ENCODE measurements around the gene CADM4.

CADM4 gene

DNA sequence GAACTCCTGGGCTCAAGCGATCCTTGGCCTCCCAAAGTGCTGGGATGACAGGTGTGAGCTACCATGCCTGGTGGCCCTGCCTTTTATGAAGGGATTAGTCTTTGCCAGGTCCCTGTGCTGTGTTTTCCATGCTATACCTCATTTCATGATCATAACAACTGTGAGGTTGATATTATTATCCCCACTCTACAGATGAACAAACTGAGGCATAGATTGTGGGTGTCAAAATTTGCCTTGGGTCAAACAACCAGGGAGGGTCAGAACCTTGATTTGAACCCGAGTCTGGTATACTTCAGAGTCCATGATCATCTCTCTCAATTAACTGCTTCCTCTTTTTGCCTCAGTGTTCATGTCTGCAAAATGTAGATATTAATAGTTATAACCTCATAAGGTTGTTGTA, 57.2 kb downstream of the CADM4 start:
- DNase-seq (ENCODE audit: low read depth): no peak

DNA sequence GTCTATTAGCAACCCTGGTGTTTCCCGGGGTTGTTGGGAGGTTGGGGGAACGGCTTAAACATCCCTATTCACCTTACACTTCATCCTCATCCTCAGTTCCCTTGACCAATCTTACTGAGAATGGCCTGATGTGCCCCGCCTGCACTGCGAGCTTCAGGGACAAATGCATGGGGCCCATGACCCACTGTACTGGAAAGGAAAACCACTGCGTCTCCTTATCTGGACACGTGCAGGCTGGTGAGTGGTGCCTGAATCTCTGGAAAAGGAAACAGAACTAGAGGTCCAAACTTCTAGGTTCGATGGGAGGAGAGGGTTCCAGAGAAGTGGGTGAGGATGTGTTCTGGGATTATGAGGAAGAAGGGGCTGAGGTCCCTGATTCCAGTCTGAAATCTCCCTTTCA, 58.2 kb downstream of the CADM4 start:
- DNase-seq (ENCODE audit: low read depth): no peak

DNA sequence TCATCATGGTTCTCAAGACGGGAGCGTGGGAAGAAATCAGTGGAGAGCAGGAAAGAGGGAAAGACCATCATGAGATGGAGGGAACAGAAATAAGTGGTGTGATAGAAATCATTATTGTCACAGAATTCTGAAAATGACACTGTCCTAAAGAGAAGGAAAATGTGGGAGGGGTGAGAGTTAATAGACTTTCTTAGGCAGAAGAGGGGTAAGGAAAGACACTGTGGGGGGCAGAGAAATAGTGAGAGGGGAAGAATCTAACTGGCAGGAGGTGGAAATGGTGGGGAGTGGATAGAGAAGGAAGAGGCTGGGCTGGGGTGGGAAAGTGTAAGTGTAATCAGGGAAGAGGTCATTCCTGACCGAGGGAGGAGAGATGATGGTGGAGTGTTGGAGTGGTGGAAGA, 60.9 kb downstream of the CADM4 start:
- no peak for DNase-seq (ENCODE audit: low read depth)

DNA sequence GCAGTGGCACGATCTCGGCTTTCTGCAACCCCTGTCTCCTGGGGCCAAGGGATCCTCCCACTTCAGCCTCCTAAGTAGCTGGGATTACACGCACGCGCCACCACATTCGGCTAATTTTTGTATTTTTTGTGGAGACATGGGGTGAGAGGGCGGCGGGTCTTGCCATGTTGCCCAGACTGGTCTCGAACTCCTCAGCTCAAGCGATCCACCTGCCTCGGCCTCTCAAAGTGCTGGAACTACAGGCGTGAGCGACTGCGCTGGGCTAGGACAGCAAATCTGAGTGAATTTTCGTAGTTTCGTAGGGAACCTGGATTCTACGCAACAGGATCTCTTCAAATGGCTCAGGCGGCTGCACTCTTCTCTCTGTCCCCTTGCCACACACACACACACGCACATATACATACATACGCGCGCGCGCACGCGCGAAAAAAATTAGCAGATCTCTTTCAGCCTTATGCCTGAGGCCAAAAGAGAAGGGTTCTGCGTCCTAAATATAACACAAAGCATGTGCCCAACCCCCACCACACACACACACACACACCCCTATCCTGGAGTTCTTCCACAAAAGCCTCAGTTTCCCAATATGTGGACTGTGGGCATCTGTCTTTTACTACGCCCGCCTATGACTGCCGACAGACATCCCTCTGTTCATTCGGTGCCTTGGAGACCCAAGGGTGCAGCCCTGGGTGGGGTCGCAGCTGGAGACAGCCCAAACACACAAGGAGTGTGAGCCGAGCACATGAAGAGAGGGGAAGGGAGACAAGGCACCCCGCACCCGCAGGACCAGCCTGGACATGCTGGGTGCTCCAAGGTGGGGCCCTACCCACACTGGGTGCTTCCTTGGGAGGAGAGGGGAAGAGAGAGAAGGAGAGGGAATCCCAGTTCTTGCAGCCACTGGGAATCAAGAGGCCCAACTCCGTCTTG, 63.4 kb downstream of the CADM4 start:
- DNase-seq (ENCODE audit: low read depth): no peak

DNA sequence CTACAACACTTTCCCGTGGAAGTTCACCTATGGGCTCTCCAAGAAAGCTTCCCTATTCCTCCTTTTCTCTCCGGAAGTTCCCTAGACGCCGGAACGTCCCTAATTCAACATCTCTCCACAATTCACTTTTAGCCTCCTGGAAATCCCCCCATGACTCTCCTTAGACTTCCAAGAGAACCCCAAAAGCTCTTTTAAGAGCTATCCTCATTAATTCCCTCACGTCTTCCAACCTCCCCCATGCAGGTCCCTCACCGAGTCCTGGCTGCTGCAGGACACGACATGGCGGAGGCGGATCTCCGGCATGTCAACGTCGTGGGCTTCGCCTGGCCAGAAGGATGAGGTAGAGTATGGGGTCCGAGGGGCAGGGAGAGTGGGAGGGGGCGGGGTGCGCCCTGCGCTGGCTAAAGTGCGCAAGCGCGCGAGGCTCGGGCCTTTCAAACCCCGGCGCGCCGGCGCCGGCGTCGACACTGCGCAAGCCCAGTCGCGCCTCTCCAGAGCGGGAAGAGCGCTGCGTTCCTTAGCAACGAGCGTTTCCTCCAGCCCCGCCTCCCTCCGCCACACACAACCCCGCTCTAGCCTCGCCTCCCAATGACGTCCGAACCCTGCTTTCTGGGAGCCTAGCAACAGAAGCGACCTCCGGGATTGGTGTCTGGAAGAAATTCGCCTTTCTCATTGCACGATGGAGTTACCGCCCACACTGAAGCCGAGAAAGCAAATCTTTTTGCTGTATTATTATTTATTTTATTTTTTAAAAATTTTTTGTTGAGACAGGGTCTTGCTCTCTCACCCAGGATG, 64.3 kb downstream of the CADM4 start, which contains the start of the genes PINLYP and XRCC1:
TSS of gene PINLYP (plus strand) at position 646 of the 795 bp plus-strand sequence. CDS start 1,391 bp downstream, outside the sequence.
TSS of gene XRCC1 (minus strand) at position 372 of the 795 bp plus-strand sequence. CDS start at position 303, 69 bp downstream.
- DNase-seq (ENCODE audit: low read depth): peak; percentile 98

DNA sequence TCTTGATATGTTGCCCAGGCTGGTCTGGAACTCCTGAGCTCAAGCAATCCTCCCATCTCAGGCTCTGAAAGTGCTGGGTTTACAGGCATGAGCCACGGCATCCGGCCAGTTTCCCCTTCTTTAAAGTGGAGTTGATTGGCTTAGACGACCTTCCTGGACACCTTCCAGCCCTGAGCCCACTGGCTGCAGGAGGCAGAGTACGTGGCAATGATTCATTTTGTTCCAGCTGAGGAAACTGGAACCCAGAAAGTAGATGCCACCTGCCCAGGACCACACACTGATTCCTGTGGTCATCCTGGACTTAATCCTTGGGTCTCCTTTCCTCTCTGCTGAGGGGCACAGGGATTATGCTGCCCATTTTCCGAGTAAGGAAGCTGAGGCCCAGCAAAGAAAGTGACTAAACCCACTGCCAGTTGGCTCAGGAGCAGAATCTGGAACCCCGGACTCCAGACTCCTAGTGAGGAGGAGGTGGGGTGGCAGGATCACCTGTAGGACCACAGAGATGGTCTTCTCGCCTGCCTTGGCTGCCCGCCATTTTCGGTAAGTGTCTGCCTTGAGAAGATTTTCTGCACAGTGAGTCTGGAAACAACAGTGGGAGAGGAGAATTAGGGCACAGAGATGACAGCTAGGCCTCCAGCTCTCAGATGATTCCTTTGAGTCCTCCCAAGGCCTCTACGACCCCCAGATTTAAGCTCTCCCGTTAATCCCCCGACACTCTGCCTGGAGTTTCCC, 65.1 kb downstream of the CADM4 start:
- no peak for DNase-seq (ENCODE audit: low read depth)

All from T-helper 22 cell (primary cell).